Esophagus (tissue), 2 donors: Measurements from ENCODE around the gene PIGK. TPM values are rescaled to one million over a fixed set of nuclear protein-coding genes. Genes with fewer than 3 reads are reported as not detected.
A peak's percentile ranks its signal among the peaks of the same experiment; 100 is the strongest.
"Not testable (repeated sequence)": the region's sequence is repeated elsewhere in the genome, so short reads cannot be mapped to it uniquely, and the experiment has no call there.

ENCODE experiments used
- H3K27ac ChIP-seq, 2 donors: one replicate each; pipeline ENCODE4 v1.5.1; 2013; ENCODE audit warnings: low read depth in 2 of 2, mild to moderate bottlenecking in 2 of 2, inconsistent platforms in 1 of 2, low read length in 1 of 2, moderate library complexity in 1 of 2
- H3K27me3 ChIP-seq, 2 donors: one replicate each; pipeline ENCODE4 v1.6.1; 2013; ENCODE audit warnings: low read length in 2 of 2, control low read depth in 1 of 2, mild to moderate bottlenecking in 1 of 2; ENCODE audit not compliant: insufficient read depth in 2 of 2, control insufficient read depth in 1 of 2
- H3K36me3 ChIP-seq, 2 donors: one replicate each; pipeline ENCODE4 v1.6.1; 2013; ENCODE audit warnings: low read length in 1 of 2; ENCODE audit not compliant: control insufficient read depth in 2 of 2, insufficient read depth in 2 of 2
- H3K4me1 ChIP-seq, 2 donors: one replicate each; pipeline ENCODE4 v1.6.1; 2013; ENCODE audit warnings: low read length in 1 of 2; ENCODE audit not compliant: control insufficient read depth in 2 of 2, insufficient read depth in 2 of 2
- H3K4me3 ChIP-seq, 2 donors: one replicate each; pipeline ENCODE4 v1.5.1; 2013; ENCODE audit warnings: low read length in 2 of 2, mild to moderate bottlenecking in 2 of 2, low read depth in 1 of 2, moderate library complexity in 1 of 2
- H3K9me3 ChIP-seq, 2 donors: one replicate each; pipeline ENCODE4 v1.6.1; 2013; ENCODE audit warnings: mild to moderate bottlenecking in 2 of 2, low read depth in 1 of 2, low read length in 1 of 2, moderate library complexity in 1 of 2; ENCODE audit not compliant: control insufficient read depth in 2 of 2, insufficient read depth in 1 of 2
- WGBS, 2 donors: extraction: QIAGEN DNeasy Blood & Tissue Kit; methylation state at CpG; one replicate each; pipeline ENCODE4 v1.1.7; 2013; 5-methylcytosine and 5-hydroxymethylcytosine counted together
- polyA plus RNA-seq, 2 donors: library from polyadenylated mRNA; stranded (reverse); fragments of 200-250 nt; gene quantifications; one replicate each; pipeline ENCODE4 v1.2.3, GENCODE V29; 2013
- donor health status: healthy with polysubstance abuse.
- donor health status: Bipolar disorder and iron deficiency.

PIGK gene
- polyA plus RNA-seq, 2 donors: 2.5 to 5.8 TPM

DNA sequence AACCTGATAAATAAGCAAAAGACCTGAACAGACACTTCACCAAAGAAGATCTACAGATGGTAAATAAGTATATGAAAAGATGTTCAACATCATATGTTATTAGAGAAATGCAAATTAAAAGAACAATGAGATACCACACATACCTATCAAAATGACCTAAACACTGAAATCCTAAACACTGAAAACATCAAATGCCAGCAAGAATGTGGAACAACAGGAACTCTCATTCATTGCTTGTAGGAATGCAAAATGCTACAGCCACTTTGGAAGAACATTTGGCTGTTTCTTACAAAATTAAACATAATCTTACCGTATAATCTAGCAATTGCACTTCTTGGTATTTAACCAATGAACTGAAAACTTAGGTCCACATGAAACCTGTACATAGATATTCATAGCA lies 14.9 kb upstream of the PIGK start:
- no peaks in the 10 kb centered on the region for H3K36me3 ChIP-seq
- no peaks in the 10 kb centered on the region for H3K4me1 ChIP-seq
- no peak overlapping the region for H3K4me3 ChIP-seq
- WGBS, 2 donors: 82 to 89% methylated on average over 1 of the region's 1 CpG
- no peak overlapping the region for H3K27ac ChIP-seq
- H3K9me3 ChIP-seq: no peaks in the 10 kb centered on the region
- H3K27me3 ChIP-seq: no peaks in the 10 kb centered on the region

DNA sequence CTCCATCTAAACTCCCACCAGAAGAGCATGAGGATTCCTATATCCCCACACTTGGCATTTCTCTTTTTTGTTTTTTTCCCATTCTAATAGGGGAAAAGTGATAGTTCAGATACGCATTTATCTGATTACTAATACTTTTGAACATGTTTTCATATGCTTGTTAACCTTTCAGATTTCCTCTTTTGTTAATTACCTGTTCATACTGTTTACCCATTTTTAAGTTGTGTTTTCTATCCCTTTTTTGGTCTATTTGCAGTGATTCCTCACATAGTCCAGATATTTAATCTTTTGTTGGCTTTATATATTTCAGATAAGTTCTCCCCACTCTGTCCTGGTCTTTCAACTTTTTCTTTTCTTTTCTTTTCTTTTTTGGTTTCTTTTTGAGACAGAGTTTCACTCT lies 13.6 kb upstream of the PIGK start:
- Histone ChIP-seq H3K4me1 (no peaks in the 10 kb centered on the region), H3K9me3 (no peaks in the 10 kb centered on the region), H3K27ac (no peak overlapping the region), H3K4me3 (no peak overlapping the region), H3K36me3 (no peaks in the 10 kb centered on the region), H3K27me3 (no peaks in the 10 kb centered on the region)
- WGBS, 2 donors: 95 to 100% methylated on average over 1 of the region's 1 CpG

DNA sequence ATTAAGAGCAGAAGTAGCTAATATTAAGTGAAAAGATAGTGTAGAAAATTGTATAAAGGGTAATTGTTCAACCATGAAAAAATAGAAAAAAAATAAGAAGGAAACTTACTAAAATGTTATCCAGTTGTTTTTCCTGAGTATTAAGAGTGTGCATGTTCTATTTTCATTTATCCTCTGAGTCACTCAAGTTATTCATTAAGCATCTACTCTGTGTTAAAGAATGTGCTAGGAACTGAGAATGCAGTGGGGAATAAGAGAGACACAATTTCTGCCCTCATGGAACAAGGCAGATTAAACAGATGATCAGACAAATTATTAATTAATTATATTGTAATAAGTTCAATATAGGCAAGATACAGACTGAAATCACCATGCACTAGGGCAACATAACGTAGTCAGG lies 10.8 kb upstream of the PIGK start:
- 89 to 95% methylated on average over 1 of the region's 1 CpG for WGBS, 2 donors
- Histone ChIP-seq H3K36me3 (no peaks in the 10 kb centered on the region), H3K27me3 (no peaks in the 10 kb centered on the region), H3K9me3 (no peaks in the 10 kb centered on the region), H3K27ac (no peak overlapping the region), H3K4me1 (no peaks in the 10 kb centered on the region), H3K4me3 (no peak overlapping the region)

DNA sequence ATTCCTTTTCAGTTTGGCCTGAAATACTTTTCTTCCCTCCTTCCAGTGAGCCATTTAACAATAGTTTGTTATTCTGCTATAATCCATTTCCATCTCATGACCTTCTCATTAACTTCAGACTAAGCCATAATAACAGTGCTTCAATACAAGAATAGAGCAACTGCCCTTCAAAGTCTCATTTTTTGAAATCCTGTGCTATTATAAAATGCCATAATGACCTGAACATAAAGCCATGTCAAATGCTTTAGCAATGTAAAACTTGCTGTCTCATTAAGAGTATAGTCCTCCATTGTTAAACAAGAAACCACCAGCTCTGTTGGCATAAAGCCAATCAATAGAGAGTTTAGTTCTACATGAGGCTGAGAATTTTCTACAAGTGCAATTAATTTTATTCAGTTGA lies 9.6 kb upstream of the PIGK start:
- no peaks in the 10 kb centered on the region for H3K9me3 ChIP-seq
- H3K4me1 ChIP-seq: no peaks in the 10 kb centered on the region
- no peak overlapping the region for H3K4me3 ChIP-seq
- H3K27me3 ChIP-seq: no peaks in the 10 kb centered on the region
- no peak overlapping the region for H3K27ac ChIP-seq
- no peaks in the 10 kb centered on the region for H3K36me3 ChIP-seq

DNA sequence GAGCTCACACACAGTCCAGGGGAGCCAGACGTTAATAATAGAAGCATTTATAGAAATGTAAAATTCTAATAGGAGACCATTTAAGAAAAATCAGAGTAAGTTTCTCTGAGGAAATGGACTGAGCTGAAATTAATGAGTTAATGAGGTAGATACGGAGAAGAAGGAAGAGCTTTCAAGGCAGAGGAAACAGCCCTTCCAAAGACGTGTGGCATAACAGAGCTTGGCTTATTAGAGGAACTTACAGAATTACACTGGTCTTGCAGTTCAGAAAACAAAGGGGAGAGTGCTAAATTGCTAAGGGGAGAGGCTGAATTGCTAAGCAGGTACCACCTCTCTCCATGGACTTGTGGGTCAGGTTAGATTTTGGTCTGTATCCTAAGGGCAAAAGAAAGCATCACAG lies 8.2 kb upstream of the PIGK start:
- no peaks in the 10 kb centered on the region for H3K36me3 ChIP-seq
- 50 to 55% methylated on average over 3 of the region's 3 CpGs for WGBS, 2 donors
- no peaks in the 10 kb centered on the region for H3K9me3 ChIP-seq
- no peak overlapping the region for H3K4me3 ChIP-seq
- H3K27ac ChIP-seq: no peak overlapping the region
- no peaks in the 10 kb centered on the region for H3K4me1 ChIP-seq
- no peaks in the 10 kb centered on the region for H3K27me3 ChIP-seq

DNA sequence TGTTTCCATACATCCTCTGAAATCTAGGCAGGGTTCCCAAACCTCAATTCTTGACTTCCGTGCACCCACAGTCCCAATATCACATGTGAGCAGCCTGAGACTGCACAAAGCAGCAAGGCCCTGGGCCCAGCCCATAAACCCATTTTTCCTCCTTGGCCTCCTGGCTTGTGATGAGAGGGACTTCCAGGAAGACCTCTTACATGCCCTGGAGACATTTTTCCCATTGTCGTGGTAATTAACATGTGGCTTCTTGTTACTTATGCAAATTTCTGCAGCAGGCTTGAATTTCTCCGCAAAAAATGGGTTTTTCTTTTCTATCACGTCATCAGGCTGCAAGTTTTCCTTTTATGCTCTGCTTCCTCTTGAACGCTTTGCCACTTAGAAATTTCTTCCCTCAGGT lies 3.3 kb upstream of the PIGK start:
- Histone ChIP-seq H3K4me3 (no peak overlapping the region), H3K36me3 (peaks cover 0 to 2% of the 10 kb centered on the region in 2 donors), H3K27me3 (no peaks in the 10 kb centered on the region), H3K27ac (no peak overlapping the region), H3K9me3 (no peaks in the 10 kb centered on the region), H3K4me1 (no peaks in the 10 kb centered on the region)
- WGBS, 2 donors: 83 to 85% methylated on average over 5 of the region's 5 CpGs

DNA sequence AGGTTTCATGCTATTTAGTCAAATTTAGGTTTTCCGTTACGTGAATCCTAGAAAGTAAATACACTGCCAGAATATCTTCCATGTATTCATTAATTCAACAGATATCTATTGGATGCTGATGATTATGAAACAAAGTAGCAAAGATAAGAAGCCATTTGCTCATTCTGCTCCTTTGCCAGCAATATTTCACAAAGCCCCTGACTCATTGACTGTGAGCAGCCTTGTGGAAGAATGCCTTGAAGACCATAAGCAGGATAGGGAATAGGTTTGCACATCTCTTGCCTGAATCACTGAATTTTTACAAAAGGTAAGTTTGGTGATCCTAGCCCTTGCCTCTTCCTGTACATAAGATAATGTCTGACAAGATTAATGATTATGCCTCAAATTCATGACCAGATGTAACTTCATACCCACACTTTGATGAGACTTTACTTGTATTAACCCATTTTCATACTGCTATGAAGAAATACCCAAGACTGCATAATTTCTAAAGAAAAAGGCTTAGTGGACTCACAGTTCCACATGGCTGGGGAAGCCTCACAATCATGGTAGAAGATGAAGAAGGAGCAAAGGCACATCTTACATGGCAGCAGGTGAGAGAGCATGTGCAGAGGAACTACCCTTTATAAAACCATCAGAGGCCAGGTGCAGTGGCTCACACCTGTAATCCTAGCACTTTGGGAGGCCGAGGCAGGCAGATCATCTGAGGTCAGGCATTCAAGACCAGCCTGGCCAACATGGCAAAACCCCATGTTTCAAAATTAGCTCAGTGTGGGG lies 1.6 kb upstream of the PIGK start:
- H3K27ac ChIP-seq: no peak overlapping the region
- 62 to 65% methylated on average over 3 of the region's 3 CpGs for WGBS, 2 donors

DNA sequence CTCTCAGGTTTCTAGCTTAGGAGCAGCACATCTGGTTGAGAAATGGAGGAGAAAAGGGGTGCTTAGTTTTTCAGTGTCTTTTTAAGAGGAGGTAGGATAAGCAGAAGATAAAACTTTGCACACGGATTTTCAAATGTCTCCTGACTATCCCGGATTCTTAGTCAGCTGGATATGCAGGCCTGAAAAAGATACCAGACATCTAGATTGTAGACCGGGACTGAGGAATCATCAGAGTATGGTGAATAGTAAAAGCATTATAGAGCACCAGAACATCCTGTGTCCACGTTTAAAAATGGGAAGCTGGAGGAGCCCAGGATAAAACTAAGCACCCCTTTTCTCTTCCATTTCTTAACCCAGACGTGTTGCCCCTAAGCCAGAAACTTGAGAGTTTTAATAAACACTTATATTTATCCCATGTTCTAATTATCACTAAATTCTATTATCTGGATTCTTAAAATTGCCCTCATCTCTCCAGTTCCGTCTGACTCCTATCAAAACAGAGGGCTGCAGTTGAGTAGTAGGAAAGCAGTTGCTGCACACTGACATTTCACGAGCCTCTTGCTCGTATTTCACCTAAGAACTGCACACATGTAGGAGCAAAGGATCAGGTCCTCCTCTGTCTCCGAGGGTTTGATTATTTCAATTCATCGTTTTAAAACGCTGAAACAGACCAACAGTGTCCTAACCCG lies 609 bp downstream of the PIGK start:
- Histone ChIP-seq H3K36me3 (peaks cover 0 to 2% of the 10 kb centered on the region in 2 donors), H3K4me3 (peak overlapping the region; percentile 77 to 79), H3K9me3 (no peaks in the 10 kb centered on the region), H3K27ac (peak overlapping the region; percentile 76 to 78), H3K4me1 (no peaks in the 10 kb centered on the region), H3K27me3 (no peaks in the 10 kb centered on the region)
- WGBS, 2 donors: 6 to 8% methylated on average over 12 of the region's 12 CpGs

More for the DNA sequence above, 1.6 kb upstream of the PIGK start:
- Histone ChIP-seq H3K27me3 (no peaks in the 10 kb centered on the region), H3K4me1 (no peaks in the 10 kb centered on the region), H3K9me3 (no peaks in the 10 kb centered on the region), H3K36me3 (peaks cover 0 to 2% of the 10 kb centered on the region in 2 donors), H3K4me3 (no peak overlapping the region)

DNA sequence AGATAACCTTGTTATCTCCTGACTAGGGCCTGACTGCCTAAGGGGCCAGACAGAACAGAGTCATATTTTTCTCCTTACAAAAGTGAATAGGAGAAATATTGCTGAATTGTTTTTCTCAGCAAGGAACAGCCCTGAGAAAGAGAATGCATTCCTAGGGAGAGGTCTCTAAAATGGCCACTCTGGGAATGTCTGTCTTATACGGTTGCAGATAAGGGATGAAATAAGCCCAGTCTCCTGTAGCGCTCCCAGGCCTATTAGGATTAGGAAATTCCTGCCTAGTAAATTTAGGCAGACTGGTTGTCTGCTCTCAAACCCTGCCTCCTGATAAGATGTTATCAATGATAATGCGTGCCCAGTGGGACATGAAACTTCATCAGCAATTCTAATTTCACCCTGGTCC lies 15.2 kb downstream of the PIGK start:
- H3K27me3 ChIP-seq, H3K27ac ChIP-seq, H3K4me3 ChIP-seq, H3K36me3 ChIP-seq, H3K9me3 ChIP-seq, H3K4me1 ChIP-seq: not testable (repeated sequence)
- 96 to 99% methylated on average over 3 of the region's 3 CpGs for WGBS, 2 donors

DNA sequence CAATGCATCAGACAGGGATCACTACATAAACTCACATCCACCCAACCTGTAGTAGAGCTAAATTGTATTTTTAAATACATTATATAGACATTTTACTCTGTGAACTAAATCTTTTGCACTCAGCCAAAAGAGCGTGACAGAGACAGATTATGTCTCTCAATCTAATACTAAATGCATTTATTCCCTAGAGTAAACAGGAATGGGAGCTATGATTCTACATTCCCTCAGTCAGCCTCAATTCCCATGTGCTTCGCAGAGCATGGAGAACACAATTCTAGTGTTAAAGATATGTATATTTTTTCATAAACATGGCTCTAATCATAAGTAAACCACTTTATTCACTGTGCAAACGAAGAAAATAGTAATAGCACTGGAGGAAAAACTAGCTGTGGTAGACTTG lies 16.5 kb downstream of the PIGK start:
- H3K9me3 ChIP-seq: no peaks in the 10 kb centered on the region
- WGBS, 2 donors: 76 to 83% methylated on average over 3 of the region's 3 CpGs
- no peaks in the 10 kb centered on the region for H3K4me1 ChIP-seq
- no peaks in the 10 kb centered on the region for H3K27me3 ChIP-seq
- no peaks in the 10 kb centered on the region for H3K36me3 ChIP-seq
- no peak overlapping the region for H3K27ac ChIP-seq
- no peak overlapping the region for H3K4me3 ChIP-seq
